ENCODE data around the gene DDX41.
"Not testable (repeated sequence)": the region's sequence is repeated elsewhere in the genome, so short reads cannot be mapped to it uniquely, and the experiment has no call there.

DDX41 gene

DNA sequence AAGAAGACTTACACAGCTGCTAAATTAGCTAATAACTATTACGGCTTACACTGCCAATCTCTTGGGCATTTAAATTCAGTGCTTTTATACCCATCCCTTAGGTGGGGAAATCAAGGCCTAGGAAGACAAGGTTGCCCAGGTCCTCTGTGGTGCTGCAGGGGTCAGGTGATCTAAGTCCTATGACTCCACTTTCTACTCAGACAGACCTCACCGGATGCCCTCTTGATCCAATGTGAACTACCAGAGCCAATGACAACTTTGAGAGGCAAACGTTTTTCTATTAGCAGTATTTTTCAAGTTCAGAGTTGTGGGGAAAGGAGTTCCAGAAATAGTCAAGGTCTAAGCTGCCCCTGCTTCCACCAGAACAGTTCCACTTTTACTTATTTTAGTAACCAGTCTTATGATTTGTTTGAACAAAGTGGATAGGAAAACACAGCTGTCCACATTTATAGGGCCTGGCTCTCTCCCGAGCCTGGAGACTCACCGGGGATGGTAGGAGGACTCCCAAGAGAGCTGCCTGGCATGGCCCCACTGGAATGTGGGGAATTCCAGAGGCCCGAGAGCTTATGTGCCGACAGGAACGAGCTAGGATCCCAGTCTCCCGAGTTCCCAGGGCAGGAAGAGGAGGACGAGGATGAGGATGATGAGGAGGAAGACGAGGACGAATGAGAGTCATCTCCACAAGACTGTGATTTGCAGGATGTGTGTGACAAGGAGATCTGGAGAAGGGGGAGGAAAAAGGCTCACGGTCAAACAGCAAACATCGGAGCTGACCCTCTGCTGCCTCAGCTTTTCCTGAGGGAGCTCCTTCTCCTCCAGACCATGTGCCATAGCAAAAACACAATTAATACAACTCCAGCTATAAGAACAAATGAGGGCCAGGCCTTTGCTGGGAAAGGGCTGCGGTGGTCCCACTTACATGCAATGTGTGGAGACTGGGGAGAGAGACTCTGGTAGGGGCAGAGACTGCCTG, 20.9 kb upstream of the DDX41 start:
- no peak for DNase-seq

GRCh38 chr5:177536386-177536785, 19.6 kb upstream of the DDX41 start:
- no peak for DNase-seq

DNA sequence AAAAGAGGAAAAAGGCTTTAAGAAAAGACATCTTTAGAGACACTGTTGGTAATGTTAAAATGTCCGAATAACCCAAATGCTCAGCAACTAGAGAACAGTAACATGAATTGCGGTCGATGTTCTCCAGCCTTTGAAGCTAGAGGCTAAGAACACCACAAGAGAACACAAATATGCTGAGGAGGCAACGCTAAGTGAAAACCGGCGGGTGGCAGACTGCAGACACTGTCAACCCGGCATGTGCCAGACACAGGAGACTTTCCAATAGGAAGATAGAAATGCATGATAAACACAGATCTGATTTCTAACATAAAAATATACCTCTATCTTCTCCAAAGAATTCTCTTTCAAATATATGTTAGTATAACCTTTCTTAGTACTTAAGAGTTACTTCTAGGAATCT, 18.4 kb upstream of the DDX41 start:
- DNase-seq = no peak

DNA sequence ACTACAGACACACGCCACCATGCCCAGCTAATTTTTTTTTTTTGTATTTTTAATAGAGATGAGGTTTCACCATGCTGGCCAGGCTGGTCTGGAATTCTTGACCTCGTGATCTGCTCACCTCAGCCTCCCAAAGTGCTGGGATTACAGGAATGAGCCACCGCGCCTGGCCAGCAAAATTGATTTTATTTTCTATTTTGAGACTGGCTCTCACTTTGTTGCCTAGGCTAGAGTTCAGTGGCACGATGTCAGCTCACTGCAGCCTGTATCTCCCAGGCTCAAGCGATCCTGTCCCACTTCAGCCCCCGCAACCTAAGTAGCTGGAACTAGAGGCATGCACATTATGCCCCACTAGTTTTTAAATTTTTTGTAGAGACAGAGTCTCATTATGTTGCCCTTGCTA, 17.7 kb upstream of the DDX41 start:
- DNase-seq = not testable (repeated sequence)

DNA sequence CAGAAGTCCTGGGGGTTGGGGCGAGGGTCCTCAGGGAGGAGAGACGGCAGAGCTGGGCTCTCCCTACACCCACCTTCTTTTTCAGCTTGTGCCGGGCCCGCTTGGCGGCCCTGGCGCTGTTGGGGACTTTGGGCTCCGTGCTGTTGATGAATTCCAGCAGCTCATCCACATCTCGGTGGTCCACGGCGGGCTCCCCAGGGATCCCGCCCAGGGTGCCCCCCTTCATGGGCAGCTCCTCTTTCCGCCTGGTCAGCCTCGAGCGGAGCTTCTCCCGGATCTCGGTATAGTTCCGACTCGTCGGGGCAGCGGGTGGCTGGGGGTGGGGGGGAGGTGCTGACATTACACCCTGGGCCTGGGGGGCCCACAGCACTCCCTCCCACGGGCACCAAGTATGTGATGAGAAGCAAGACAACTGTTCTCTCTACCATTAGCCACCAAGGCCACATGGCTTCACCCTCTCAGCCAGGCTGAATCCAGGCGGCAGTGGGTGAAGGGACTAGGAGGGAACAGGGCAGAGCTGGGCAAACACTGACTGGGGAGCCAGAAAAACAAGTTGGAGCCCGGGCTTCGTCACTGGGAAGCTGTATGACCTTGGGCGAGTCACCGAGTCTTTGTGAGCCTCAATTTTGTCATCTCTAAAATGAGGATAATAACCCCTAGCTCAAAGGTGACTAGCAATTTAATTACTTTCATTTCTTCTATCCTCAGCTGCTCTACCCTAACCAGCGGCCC, 14.6 kb upstream of the DDX41 start:
- DNase-seq = no peak

DNA sequence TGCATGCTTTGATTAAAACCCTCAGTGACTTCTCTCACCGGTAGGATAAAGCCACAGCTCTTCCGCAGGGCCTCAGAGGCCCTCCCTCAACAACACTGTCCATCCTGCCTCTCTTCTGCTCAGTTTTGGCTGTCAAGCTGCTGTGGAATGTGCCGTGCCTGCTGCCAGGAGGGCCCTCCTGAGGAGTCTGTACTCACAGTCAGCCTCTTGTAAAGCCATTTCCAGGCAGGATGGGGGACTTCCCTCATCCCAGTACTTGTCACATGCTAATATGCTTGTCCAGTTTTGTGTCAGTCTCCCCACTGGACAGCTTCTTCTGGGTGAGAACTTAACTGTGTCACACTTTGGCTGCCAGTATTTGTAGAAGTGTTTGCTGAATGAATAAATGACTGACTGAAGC, 13.9 kb upstream of the DDX41 start:
- no peak for DNase-seq

DNA sequence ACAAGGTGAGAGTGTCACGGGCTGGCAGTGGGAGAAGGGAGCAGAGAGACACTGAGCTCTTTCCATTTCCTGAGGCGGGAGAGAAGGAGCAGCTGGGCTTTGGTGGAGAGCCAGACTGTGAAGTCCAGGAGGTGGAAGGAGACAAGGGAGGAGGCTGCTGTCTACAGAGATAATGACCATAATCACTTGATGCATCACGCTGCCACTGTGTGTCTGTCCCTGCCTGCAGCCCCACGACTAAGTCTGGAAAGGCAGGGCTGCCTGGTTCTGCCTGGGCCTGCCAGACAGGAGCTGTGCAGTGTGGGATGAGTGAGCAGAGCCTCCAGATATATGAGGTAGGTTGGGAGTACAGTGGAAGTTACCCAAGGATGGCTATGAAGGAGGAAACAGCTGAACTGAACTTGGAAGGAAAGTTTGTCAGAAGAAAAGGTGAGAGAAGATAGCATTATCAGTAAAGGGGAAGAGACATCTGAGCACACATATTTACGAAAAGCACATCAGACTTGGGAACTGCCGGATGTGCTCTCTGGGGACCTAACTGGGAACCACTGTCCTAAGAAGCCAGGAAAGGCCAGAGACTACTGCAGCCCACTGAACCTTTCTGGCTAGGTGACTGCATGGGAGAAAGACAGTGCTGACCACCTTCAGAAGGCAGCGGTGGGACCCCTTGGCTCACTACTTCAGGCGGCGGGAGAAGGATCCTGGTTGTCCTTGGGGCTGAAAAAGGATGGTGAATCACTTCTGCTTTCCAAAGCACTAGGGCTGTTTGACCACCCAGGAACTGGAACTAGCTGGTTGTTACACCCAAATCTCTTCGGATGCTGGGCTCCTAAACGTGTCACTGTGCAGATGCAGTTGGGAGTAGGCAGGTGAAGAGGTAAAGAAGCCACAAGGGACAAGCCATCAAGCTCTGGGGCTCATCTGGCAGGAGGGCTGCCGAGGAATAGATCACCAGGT, 12.8 kb upstream of the DDX41 start:
- DNase-seq = no peak

DNA sequence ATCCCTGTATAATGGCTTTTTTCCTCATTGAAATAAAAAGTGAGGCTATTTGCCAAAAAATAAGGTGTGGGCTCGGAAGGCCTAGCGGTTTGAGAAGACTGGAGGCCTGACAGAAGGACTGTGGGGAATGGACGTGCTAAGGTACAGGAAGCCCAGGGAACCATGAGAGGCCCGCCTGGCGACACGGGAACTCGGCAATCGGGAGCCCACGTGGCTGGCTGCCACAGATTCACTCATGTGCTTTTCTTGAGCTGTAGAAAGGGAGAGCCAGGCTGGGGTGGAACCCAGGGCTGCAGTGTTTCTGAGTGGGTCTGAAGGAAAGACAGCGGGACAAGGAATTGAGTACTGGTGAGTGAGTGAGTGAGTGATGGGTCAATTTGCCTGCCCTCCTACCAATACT, 11.9 kb upstream of the DDX41 start:
- DNase-seq = no peak

- DNase-seq = no peak
These were observed 10.8 kb upstream of the DDX41 start for GRCh38 chr5:177527595-177527994.

DNA sequence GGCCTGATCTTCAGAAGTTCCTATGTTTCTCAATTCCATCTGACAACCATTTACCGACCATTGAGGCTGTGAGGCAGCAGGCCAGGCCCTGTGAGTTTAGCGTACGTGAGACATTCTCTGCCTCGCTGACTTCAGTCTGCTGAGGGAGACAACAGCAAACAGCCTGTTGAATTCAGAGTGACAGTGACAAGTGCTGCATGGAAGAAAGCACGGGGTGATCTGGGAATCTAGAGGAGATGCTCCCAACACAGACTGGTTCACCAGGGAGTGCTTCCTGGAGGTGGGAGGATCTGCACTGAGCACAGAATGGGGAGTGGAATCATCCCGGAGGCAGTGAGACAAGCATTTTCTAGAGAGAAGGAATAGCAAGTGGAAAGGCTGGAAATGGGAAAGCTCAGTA, 10.0 kb upstream of the DDX41 start:
- DNase-seq = no peak

DNA sequence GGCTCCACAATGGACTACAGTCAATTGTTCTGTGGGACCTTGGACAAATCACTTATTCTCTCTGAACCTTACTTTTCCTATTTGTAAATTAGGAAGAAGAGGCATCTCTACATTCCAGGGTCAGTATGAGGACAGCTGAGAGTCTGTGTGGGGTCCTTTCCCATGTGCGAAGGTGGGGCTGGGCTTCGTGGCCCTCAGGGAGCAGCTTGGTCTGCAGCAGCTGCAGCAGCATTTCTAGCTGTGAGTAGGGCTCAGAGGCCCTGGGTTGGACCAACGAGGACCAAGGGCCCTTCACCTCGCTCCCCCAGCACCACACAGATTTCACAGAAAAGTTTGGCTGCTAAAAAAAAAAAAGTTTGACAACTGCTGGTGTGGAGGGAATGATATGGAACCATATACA, 9.4 kb upstream of the DDX41 start:
- DNase-seq = no peak

- DNase-seq = no peak
These were observed 8.3 kb upstream of the DDX41 start for GRCh38 chr5:177524941-177525655.

DNA sequence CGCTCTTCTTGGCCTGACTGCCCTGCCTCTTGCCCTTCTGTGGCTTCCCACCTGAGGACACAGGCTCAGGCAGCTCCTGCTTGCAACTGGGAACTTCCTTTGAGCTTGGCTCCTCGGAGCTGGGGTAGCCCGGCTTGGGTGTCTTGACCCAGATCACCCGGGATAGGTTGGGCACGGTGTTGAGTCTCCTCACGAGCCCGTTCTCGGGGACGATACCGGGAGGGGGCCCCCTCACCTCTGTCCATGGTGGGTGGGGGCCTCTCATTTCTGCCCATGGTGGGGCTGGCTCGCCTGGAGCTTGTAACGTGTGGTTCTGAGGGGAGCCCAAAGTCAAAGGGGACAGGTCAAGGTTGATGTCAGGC, 7.8 kb upstream of the DDX41 start:
- DNase-seq = no peak

GRCh38 chr5:177523711-177524538, 7.2 kb upstream of the DDX41 start:
- no peak for DNase-seq

GRCh38 chr5:177520916-177521513, 4.3 kb upstream of the DDX41 start:
- DNase-seq = no peak

DNA sequence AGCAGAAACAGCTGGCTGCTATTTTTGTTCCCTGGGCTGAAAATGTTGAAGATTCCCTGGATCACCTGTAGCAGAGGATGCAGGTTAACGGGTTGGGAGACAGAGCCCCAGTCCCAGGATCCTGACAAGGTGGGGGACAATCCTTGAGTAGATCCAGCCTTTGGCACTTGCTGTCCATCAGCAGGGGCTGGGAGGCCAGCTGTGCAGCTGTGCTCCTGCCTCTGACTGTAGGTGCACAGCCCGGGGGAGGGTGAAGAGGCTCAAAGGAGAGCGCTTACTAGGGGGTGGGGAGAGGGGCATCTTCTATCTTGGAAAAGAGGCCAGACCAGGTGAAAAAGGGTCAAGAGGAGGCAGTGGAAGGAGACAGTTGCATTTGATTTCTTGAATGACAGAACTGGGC, 3.5 kb upstream of the DDX41 start:
- DNase-seq = no peak

GRCh38 chr5:177519463-177520235, 2.9 kb upstream of the DDX41 start:
- DNase-seq = no peak

- DNase-seq = no peak
These were observed 1.2 kb downstream of the DDX41 start for GRCh38 chr5:177515580-177515979.

DNA sequence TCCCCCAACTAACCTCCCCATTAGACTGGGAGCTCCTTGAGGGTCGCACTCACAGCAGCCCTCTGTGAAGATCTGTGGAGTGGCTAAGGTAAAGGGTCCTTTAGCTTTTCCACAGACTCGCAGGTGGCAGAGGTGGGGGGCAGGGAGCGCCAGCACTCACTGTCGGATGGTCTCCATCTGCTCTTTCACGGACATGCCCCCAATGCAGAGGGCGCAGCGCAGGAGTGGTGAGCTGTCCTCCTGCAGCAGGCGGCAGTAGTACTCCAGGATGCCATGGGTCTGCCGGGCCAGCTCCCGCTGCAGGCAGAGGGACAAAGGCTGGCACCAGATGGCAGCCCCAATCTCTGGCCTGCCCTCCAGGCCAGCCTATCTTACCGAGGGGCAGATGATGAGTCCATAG, 2.2 kb downstream of the DDX41 start:
- DNase-seq = no peak

- no peak for DNase-seq
These were observed 3.3 kb downstream of the DDX41 start for GRCh38 chr5:177513500-177513899.

All from stimulated activated CD4-positive, alpha-beta T cell treated with anti-CD3 and anti-CD28 coated beads, Interleukin-1b, Interleukin-23, amount 100 ng/mL, for 48 hours (primary cell).